Measurements from ENCODE around the gene IL1RAPL1.
A peak's percentile ranks its signal among the peaks of the same experiment; 100 is the strongest.

IL1RAPL1 gene

GRCh38 chrX:29636331-29636730 is 1049.1 kb downstream of the IL1RAPL1 start:
- TF ChIP-seq ARNTL (CRISPR knock-in tag; IDR thresholded peaks at IDR 0.05; ENCODE audit: borderline replicate concordance, low read depth) = no peak
- TF ChIP-seq SNAI2 (CRISPR knock-in tag; IDR thresholded peaks at IDR 0.05) = no peak
- TF ChIP-seq CREB5 (CRISPR knock-in tag; IDR thresholded peaks at IDR 0.05; ENCODE audit: low read depth) = no peak

GRCh38 chrX:29640106-29640505 is 1052.9 kb downstream of the IL1RAPL1 start:
- TF ChIP-seq RARB (CRISPR knock-in tag; IDR thresholded peaks at IDR 0.05) (no peak), CREB5 (CRISPR knock-in tag; IDR thresholded peaks at IDR 0.05; ENCODE audit: low read depth) (no peak), ESRRG (CRISPR knock-in tag; IDR thresholded peaks at IDR 0.05) (no peak), ZFP30 (CRISPR knock-in tag; IDR thresholded peaks at IDR 0.05) (no peak), ISL1 (CRISPR knock-in tag; IDR thresholded peaks at IDR 0.05) (no peak), POU6F1 (CRISPR knock-in tag; IDR thresholded peaks at IDR 0.05; ENCODE audit: borderline replicate concordance, low read depth) (no peak), OSR1 (CRISPR knock-in tag; IDR thresholded peaks at IDR 0.05) (no peak), ZFP3 (CRISPR knock-in tag; IDR thresholded peaks at IDR 0.05) (no peak), PPARA (CRISPR knock-in tag; IDR thresholded peaks at IDR 0.05; ENCODE audit: borderline replicate concordance) (no peak), CSRNP3 (CRISPR knock-in tag; IDR thresholded peaks at IDR 0.05) (no peak), BACH2 (CRISPR knock-in tag; IDR thresholded peaks at IDR 0.05; ENCODE audit: borderline replicate concordance) (no peak)
- peak; percentile 32; the same call in 2 of the 3 replicates for ATAC-seq

More at GRCh38 chrX:29636331-29636730, 1049.1 kb downstream of the IL1RAPL1 start:
- ATAC-seq = no peak

GRCh38 chrX:29641461-29641860 is 1054.2 kb downstream of the IL1RAPL1 start:
- no peak for ATAC-seq
- TF ChIP-seq GLIS3 (CRISPR knock-in tag; IDR thresholded peaks at IDR 0.05) (no peak), CSDC2 (CRISPR knock-in tag; IDR thresholded peaks at IDR 0.05) (no peak), POU6F1 (CRISPR knock-in tag; IDR thresholded peaks at IDR 0.05; ENCODE audit: borderline replicate concordance, low read depth) (no peak), ESRRG (CRISPR knock-in tag; IDR thresholded peaks at IDR 0.05) (no peak), BACH2 (CRISPR knock-in tag; IDR thresholded peaks at IDR 0.05; ENCODE audit: borderline replicate concordance) (no peak), OSR1 (CRISPR knock-in tag; IDR thresholded peaks at IDR 0.05) (no peak)

- no peak for ATAC-seq
- TF ChIP-seq ZNF565 (CRISPR knock-in tag; conservative IDR thresholded peaks at IDR 0.05; ENCODE audit: low read depth) (no peak), ZNF70 (CRISPR knock-in tag; IDR thresholded peaks at IDR 0.05) (no peak), CSDC2 (CRISPR knock-in tag; IDR thresholded peaks at IDR 0.05) (no peak), SNAI2 (CRISPR knock-in tag; IDR thresholded peaks at IDR 0.05) (no peak), BACH2 (CRISPR knock-in tag; IDR thresholded peaks at IDR 0.05; ENCODE audit: borderline replicate concordance) (no peak), CSRNP3 (CRISPR knock-in tag; IDR thresholded peaks at IDR 0.05) (no peak), ZNF8 (CRISPR knock-in tag; IDR thresholded peaks at IDR 0.05) (no peak), PATZ1 (CRISPR knock-in tag; IDR thresholded peaks at IDR 0.05; ENCODE audit: borderline replicate concordance) (no peak), TSHZ2 (CRISPR knock-in tag; IDR thresholded peaks at IDR 0.05) (no peak), CREB5 (CRISPR knock-in tag; IDR thresholded peaks at IDR 0.05; ENCODE audit: low read depth) (no peak), GLIS3 (CRISPR knock-in tag; IDR thresholded peaks at IDR 0.05) (no peak), ESRRG (CRISPR knock-in tag; IDR thresholded peaks at IDR 0.05) (no peak), ISL1 (CRISPR knock-in tag; IDR thresholded peaks at IDR 0.05) (no peak)
Measured at GRCh38 chrX:29643181-29643580, 1055.9 kb downstream of the IL1RAPL1 start.

All from SK-N-SH treated with all-trans-retinoic acid at 6 μM for 48 hours (cell line).